ENCODE data around the gene ZMYM4.

ZMYM4 gene

GRCh38 chr1:35278886-35279554 is 10.5 kb downstream of the ZMYM4 start:
- no peak for DNase-seq (ENCODE audit: low spot score)

- DNase-seq (ENCODE audit: low spot score): no peak
Observed at GRCh38 chr1:35279555-35279904, 11.0 kb downstream of the ZMYM4 start.

- DNase-seq (ENCODE audit: low spot score): no peak
Observed at GRCh38 chr1:35280006-35280405, 11.5 kb downstream of the ZMYM4 start.

GRCh38 chr1:35281565-35281964 is 13.1 kb downstream of the ZMYM4 start:
- no peak for DNase-seq (ENCODE audit: low spot score)

GRCh38 chr1:35282172-35282571 is 13.7 kb downstream of the ZMYM4 start:
- no peak for DNase-seq (ENCODE audit: low spot score)

- DNase-seq (ENCODE audit: low spot score): no peak
Observed at GRCh38 chr1:35284852-35285251, 16.3 kb downstream of the ZMYM4 start.

GRCh38 chr1:35285771-35286606 is 17.5 kb downstream of the ZMYM4 start:
- DNase-seq (ENCODE audit: low spot score): no peak

GRCh38 chr1:35287807-35288640 is 19.5 kb downstream of the ZMYM4 start:
- DNase-seq (ENCODE audit: low spot score): no peak

- DNase-seq (ENCODE audit: low spot score): no peak
Observed at GRCh38 chr1:35288761-35289160, 20.3 kb downstream of the ZMYM4 start.

- DNase-seq (ENCODE audit: low spot score): no peak
Observed at GRCh38 chr1:35290452-35290851, 21.9 kb downstream of the ZMYM4 start.

- no peak for DNase-seq (ENCODE audit: low spot score)
Observed at GRCh38 chr1:35294809-35295208, 26.3 kb downstream of the ZMYM4 start.

GRCh38 chr1:35297886-35298285 is 29.4 kb downstream of the ZMYM4 start:
- no peak for DNase-seq (ENCODE audit: low spot score)

- peak; percentile 11 for DNase-seq (ENCODE audit: low spot score)
Observed at GRCh38 chr1:35298464-35298863, 30.0 kb downstream of the ZMYM4 start.

GRCh38 chr1:35300376-35300775 is 31.9 kb downstream of the ZMYM4 start:
- DNase-seq (ENCODE audit: low spot score): no peak

- no peak for DNase-seq (ENCODE audit: low spot score)
Observed at GRCh38 chr1:35301674-35302392, 33.3 kb downstream of the ZMYM4 start.

GRCh38 chr1:35305383-35305782 is 36.9 kb downstream of the ZMYM4 start:
- DNase-seq (ENCODE audit: low spot score): no peak

GRCh38 chr1:35315649-35316048 is 47.1 kb downstream of the ZMYM4 start:
- DNase-seq (ENCODE audit: low spot score): no peak

- DNase-seq (ENCODE audit: low spot score): no peak
Observed at GRCh38 chr1:35316264-35316663, 47.8 kb downstream of the ZMYM4 start.

- DNase-seq (ENCODE audit: low spot score): no peak
Observed at GRCh38 chr1:35319988-35320713, 51.6 kb downstream of the ZMYM4 start.

GRCh38 chr1:35320937-35321336 is 52.4 kb downstream of the ZMYM4 start:
- DNase-seq (ENCODE audit: low spot score): no peak

GRCh38 chr1:35324486-35324885 is 56.0 kb downstream of the ZMYM4 start:
- no peak for DNase-seq (ENCODE audit: low spot score)

Data from HuH-7.5 (cell line).